ENCODE measurements around the gene MACROH2A1. TPM values are rescaled to one million over a fixed set of nuclear protein-coding genes. Genes with fewer than 3 reads are reported as not detected.
A peak's percentile ranks its signal among the peaks of the same experiment; 100 is the strongest.

Gene MACROH2A1
- total and polyA plus RNA-seq, 9 of the 15 experiments (the other 6 are each of a cell fraction or from before 2014, with no cell fraction given): 44.9 to 289 (median 193) TPM

DNA sequence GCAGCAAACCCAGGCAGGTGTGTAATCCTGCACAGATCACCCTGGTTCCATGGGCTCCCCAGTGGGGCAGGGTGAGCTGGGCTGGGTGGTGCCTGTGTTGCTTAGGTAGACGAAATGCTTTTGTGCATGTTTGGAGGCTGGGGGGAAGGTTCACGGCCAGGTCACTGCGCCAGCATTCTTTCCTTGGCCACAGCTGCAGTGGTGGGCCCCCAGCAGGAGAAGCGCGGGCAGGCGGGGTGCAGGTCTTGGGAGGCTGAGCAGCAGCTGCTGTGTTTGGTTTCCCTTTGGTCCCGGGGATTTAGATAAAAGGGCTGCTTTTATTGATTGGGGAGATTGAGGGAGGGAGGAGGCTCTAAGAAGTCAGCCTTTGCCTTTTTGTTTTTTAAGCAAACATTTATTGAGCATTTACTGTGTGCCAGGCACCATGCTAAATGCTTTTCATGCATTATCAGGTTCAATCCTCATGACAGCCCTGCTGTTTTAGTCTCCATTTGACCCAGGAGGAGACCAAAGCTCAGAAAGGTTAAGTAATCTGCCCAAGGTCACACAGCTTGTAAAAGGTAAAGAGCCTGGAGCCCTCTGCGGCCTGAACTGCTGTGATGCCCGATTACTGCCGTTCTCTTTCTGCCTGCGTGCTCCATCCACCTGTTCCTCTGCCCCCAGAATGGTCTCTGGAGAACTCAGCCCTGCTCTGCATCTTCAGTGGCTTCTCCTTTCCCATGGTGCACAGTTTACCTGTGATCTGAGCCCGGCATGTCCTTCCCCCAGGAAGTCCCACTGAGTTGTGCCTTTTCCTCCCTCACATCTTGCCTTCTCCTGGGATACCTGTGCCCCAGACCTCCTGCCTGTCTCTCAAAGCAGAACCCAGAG, 94.4 kb downstream of the MACROH2A1 start (continued):
- TF ChIP-seq TCF3 (CRISPR knock-in tag; IDR thresholded peaks at IDR 0.05) (0 out of 2 replicates have a peak, but pooled peaks have one; percentile 14), KLF16 (IDR thresholded peaks at IDR 0.05) (0 out of 2 replicates have a peak, but pooled peaks have one; percentile 9), ZFP30 (CRISPR knock-in tag; IDR thresholded peaks at IDR 0.05; ENCODE audit: borderline replicate concordance) (no peak), MED1 (CRISPR knock-in tag; IDR thresholded peaks at IDR 0.05; ENCODE audit: borderline replicate concordance) (no peak), HEY1 (CRISPR knock-in tag; IDR thresholded peaks at IDR 0.05; ENCODE audit: borderline replicate concordance) (no peak), MXI1 (IDR thresholded peaks at IDR 0.05; ENCODE audit: low read depth, low read length) (no peak), SMARCA5 (IDR thresholded peaks at IDR 0.05) (peak; percentile 61; the same call in 1 of the 2 replicates), CBX5 (IDR thresholded peaks at IDR 0.05; ENCODE audit: borderline replicate concordance, low read depth) (no peak), BCOR (IDR thresholded peaks at IDR 0.05) (peak; percentile 90), LEF1 (IDR thresholded peaks at IDR 0.05) (0 out of 2 replicates have a peak, but pooled peaks have one; percentile 36), HDAC2 (IDR thresholded peaks at IDR 0.05) (peak; percentile 80; the same call in 1 of the 2 replicates), RBM25 (IDR thresholded peaks at IDR 0.05; ENCODE audit: low read depth, low read length, severe bottlenecking) (peak; percentile 97), CBFA2T3 (IDR thresholded peaks at IDR 0.05) (peak; percentile 46), PTBP1 (IDR thresholded peaks at IDR 0.05; ENCODE audit: low read depth, low read length) (0 out of 2 replicates have a peak, but pooled peaks have one; percentile 63), KDM1A (IDR thresholded peaks at IDR 0.05) (peak; percentile 54 to 71; a peak in 2 of 4 replicates), ADNP (tag; IDR thresholded peaks at IDR 0.05) (0 out of 2 replicates have a peak, but pooled peaks have one; percentile 19), CBFA2T2 (conservative IDR thresholded peaks at IDR 0.05) (0 out of 2 replicates have a peak, but pooled peaks have one; percentile 2), ARHGAP35 (IDR thresholded peaks at IDR 0.05; ENCODE audit: partially characterized antibody) (no peak), JUNB (CRISPR knock-in tag; conservative IDR thresholded peaks at IDR 0.05) (no peak)
- TF ChIP-seq, protein P1, sequence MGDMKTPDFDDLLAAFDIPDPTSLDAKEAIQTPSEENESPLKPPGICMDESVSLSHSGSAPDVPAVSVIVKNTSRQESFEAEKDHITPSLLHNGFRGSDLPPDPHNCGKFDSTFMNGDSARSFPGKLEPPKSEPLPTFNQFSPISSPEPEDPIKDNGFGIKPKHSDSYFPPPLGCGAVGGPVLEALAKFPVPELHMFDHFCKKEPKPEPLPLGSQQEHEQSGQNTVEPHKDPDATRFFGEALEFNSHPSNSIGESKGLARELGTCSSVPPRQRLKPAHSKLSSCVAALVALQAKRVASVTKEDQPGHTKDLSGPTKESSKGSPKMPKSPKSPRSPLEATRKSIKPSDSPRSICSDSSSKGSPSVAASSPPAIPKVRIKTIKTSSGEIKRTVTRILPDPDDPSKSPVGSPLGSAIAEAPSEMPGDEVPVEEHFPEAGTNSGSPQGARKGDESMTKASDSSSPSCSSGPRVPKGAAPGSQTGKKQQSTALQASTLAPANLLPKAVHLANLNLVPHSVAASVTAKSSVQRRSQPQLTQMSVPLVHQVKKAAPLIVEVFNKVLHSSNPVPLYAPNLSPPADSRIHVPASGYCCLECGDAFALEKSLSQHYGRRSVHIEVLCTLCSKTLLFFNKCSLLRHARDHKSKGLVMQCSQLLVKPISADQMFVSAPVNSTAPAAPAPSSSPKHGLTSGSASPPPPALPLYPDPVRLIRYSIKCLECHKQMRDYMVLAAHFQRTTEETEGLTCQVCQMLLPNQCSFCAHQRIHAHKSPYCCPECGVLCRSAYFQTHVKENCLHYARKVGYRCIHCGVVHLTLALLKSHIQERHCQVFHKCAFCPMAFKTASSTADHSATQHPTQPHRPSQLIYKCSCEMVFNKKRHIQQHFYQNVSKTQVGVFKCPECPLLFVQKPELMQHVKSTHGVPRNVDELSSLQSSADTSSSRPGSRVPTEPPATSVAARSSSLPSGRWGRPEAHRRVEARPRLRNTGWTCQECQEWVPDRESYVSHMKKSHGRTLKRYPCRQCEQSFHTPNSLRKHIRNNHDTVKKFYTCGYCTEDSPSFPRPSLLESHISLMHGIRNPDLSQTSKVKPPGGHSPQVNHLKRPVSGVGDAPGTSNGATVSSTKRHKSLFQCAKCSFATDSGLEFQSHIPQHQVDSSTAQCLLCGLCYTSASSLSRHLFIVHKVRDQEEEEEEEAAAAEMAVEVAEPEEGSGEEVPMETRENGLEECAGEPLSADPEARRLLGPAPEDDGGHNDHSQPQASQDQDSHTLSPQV (IDR thresholded peaks at IDR 0.05): no peak
- TF ChIP-seq, protein P2, sequence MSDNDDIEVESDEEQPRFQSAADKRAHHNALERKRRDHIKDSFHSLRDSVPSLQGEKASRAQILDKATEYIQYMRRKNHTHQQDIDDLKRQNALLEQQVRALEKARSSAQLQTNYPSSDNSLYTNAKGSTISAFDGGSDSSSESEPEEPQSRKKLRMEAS (CRISPR knock-in tag; IDR thresholded peaks at IDR 0.05): 0 out of 2 replicates have a peak, but pooled peaks have one; percentile 16
- TF ChIP-seq, protein P3, sequence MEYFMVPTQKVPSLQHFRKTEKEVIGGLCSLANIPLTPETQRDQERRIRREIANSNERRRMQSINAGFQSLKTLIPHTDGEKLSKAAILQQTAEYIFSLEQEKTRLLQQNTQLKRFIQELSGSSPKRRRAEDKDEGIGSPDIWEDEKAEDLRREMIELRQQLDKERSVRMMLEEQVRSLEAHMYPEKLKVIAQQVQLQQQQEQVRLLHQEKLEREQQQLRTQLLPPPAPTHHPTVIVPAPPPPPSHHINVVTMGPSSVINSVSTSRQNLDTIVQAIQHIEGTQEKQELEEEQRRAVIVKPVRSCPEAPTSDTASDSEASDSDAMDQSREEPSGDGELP (CRISPR knock-in tag; IDR thresholded peaks at IDR 0.05; ENCODE audit: borderline replicate concordance): peak; percentile 40; the same call in 1 of the 2 replicates

Measured in K562 (cell line).